ENCODE data around the gene PIGO. TPM values are rescaled to one million over a fixed set of nuclear protein-coding genes. Genes with fewer than 3 reads are reported as not detected.
A peak's percentile ranks its signal among the peaks of the same experiment; 100 is the strongest.

Gene PIGO
- total RNA-seq, 1 donor from 2014 or later, result 8.5 TPM

DNA sequence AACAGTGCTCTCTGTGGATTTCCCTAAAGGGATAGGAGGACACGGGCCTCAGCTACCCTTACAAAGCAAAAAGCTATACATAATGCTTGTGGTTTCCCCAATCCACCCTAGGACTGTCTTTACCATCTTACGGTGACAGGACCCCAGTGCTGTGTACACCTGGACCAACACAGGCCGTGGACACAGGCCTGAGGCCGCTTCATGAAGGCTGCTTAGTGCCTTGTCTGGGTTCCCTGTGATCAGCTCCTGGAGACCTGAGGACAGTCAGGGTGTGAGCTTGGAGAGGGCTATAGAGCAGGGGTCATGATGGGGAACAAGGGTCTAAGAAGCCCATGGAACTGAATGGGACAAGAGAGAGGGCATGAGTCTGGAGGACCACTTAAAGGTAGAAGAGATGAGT is 19.5 kb downstream of the PIGO start:
- DNase-seq (ENCODE audit: missing footprints), result no peak
- no peak for ATAC-seq
- intact Hi-C loops (cut with DNase I), result no loop called here

DNA sequence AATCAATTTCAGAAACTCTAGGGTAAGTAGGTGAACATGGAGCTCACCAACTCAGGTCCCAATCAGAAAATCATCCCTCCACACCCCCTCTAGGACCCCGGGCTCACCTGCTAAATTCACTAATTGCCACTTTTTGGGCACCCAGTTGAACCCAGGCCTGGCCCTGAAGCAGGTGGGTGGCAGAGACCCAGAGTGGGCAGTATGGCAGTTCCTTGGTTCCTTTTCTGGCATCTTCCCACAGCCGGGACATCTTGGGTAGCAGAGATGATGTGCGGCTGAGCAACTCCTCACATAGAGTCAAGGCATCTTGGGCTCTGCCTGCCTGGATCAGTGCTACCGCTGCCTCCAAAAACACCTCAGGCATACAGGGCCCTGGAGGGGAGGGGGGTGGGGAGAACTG is 21.0 kb downstream of the PIGO start:
- ATAC-seq (no peak), DNase-seq (ENCODE audit: missing footprints) (no peak)
- intact Hi-C loops (cut with DNase I), result no loop called here

DNA sequence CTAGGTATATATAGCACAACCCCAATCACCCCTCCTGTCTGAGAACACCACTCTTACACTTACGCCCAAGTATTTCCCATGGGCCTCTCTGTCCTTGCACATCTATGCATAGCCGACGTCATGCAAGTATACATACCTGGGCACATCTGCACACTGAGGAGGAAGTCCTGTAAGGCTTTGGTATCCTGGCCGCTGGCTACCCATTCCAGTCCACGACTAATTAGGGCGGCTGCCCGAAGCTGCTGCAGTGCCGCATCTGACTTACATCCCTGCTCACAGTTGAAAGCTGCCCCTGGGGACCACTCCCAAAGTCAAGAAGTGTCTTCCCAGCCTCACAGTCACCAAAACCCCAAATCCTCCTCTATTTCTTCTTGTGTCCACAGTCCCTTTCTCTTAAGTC is 21.6 kb downstream of the PIGO start:
- no peak for ATAC-seq
- DNase-seq (ENCODE audit: missing footprints), result no peak
- intact Hi-C loops (cut with DNase I), result no loop called here

GRCh38 chr9:35074141-35074540 is 22.2 kb downstream of the PIGO start:
- DNase-seq (ENCODE audit: missing footprints) (no peak), ATAC-seq (no peak)
- intact Hi-C loops (cut with DNase I), result no loop called here

DNA sequence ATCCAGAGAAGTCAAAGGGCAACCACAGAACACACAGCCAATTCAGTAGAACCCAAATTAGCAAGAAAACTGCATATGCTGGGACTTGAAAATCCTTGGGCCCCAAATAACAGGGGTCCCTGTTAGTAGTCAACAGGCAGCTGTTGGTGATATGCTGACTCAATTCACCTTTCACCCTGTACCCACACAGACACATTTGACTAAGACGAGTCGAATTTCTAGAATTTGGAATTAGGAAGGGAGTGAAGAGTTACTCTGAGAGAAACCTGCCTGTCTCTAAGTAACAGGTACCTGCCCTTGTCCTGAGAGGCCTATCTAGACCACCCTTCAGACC is 23.1 kb downstream of the PIGO start:
- intact Hi-C loops (cut with DNase I), result loop anchor here (2.0 kb wide), 2 partner anchors 24 to 84 kb away; partner anchors contain the start of genes DNAJB5 and PIGO

GRCh38 chr9:35072461-35073278 is 23.7 kb downstream of the PIGO start, which contains the start of gene VCP:
VCP (minus strand) TSS chr9:35072625; CDS start chr9:35072353, 272 bp downstream.
- ATAC-seq (peak; percentile 96), DNase-seq (ENCODE audit: missing footprints) (peak; percentile 98)
- intact Hi-C loops (cut with DNase I), result loop anchor here (2.0 kb wide), 2 partner anchors 24 to 84 kb away; partner anchors contain the start of genes DNAJB5 and PIGO

More for the DNA sequence above, 23.1 kb downstream of the PIGO start:
- ATAC-seq (no peak), DNase-seq (ENCODE audit: missing footprints) (no peak)

GRCh38 chr9:35071814-35072460 is 24.5 kb downstream of the PIGO start:
- ATAC-seq (peak; percentile 83), DNase-seq (ENCODE audit: missing footprints) (peak; percentile 96)
- intact Hi-C loops (cut with DNase I), result loop anchor here (2.0 kb wide), 3 partner anchors 25 to 83 kb away; partner anchors contain the start of genes DNAJB5 and PIGO

- ATAC-seq (no peak), DNase-seq (ENCODE audit: missing footprints) (no peak)
- intact Hi-C loops (cut with DNase I), result loop anchor here (2.0 kb wide), 1 partner anchor 76 kb away; no protein-coding TSS in a partner anchor
Observed at GRCh38 chr9:35070823-35071813, 25.3 kb downstream of the PIGO start.

- ATAC-seq, result no peak
Observed at GRCh38 chr9:35069020-35069419, 27.4 kb downstream of the PIGO start.

GRCh38 chr9:35067056-35067455 is 29.3 kb downstream of the PIGO start:
- ATAC-seq, result no peak
- intact Hi-C loops (cut with DNase I), result no loop called here
- no peak for DNase-seq (ENCODE audit: missing footprints)

More at GRCh38 chr9:35069020-35069419, 27.4 kb downstream of the PIGO start:
- no peak for DNase-seq (ENCODE audit: missing footprints)
- intact Hi-C loops (cut with DNase I), result no loop called here

DNA sequence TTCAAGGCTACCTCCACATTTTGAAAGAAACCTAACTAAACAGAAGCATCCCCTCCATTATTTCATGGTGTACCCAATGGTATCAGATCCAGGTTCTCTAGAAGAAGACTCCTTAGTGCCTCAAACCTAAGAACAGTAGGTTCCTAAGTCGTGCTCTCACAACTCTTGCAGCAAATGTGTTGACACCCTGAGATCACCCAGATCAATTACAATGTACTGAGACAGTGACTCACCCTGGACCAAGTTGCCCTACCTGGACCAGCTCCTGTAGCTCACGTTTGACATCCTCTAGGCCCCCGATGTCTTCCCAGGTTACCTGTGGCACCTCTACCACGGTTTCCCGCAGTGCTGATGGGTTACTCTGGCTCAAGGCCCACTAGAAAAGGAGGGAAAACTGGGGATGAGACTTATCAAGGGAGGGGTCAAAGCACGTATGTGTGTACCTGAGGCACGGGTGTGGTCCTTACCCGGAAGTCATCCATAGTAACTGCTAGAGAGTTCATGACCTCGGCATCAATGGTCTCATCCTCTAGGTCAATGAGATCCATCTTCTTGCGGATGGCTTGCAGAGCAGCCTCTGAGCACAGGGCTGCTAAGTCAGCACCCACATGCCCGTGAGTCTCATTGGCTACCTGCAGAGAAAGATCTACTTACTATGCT is 35.7 kb downstream of the PIGO start:
- intact Hi-C loops (cut with DNase I), result no loop called here
- no peak for DNase-seq (ENCODE audit: missing footprints)
- no peak for ATAC-seq

DNA sequence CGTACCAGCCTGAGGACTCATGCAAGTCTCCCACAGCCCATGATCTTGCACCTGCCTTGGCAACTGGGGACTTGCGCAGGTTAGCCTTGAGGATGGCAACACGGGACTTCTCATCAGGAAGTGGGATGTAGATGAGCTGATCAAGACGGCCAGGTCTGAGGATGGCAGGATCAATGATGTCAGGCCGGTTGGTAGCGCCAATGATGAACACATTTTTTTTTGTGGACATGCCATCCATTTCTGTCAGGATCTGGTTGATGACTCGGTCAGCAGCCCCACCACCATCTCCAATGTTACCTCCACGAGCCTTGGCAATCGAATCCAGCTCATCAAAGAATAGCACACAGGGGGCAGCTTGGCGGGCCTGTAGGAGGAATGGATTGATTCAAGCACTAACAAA is 37.0 kb downstream of the PIGO start:
- DNase-seq (ENCODE audit: missing footprints) (no peak), ATAC-seq (no peak)
- intact Hi-C loops (cut with DNase I), result no loop called here

DNA sequence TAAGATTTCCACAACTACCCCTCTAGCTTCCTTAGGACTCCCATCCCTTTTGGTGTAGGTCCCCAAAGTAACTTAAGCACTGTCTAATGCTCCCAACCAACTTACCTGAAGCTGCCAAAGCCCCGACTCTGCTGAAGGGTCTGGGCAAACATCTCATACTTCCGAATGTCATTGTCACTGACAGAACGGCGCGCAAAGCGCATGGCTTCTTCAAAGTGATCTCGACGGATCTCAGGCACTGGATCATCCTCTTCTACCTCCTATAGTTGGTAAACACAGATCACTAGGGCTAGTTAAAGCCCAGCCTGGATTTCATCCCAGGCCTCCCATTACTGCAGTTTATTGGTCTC is 39.1 kb downstream of the PIGO start:
- intact Hi-C loops (cut with DNase I), result no loop called here
- ATAC-seq (no peak), DNase-seq (ENCODE audit: missing footprints) (no peak)

DNA sequence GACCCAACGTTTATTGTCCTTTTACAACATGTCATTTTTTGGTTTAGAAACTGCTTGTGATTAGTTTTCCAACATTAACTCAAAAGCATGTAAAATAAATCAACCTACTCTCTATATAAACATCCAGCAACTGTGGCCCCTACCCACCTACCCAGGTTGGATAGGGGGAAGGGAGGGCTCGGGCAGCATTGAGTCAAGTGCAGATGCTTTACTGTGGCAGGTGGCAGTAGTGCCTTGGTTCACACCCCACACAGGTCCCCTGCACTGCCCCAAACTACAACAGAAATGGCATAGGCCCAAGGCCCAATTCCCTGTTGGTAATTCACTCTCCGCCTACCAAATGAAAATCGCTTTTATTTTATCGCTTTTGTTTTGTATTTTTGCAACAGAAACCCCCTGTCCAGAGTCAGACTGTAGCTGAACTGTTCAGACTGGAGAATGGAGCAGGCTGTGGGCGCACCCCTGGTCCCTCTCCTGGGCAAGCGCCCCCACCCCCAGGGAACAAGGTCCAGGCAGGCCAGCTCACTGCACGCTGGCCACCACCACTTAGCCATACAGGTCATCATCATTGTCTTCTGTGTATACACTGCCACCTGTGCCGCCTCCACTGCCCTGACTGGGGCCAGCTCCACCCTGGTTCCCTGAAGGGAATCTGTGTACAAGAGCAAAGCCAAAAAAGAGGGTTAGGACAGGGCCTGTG is 39.7 kb downstream of the PIGO start:
- ATAC-seq (peak; percentile 27), DNase-seq (ENCODE audit: missing footprints) (no peak)
- intact Hi-C loops (cut with DNase I), result no loop called here

DNA sequence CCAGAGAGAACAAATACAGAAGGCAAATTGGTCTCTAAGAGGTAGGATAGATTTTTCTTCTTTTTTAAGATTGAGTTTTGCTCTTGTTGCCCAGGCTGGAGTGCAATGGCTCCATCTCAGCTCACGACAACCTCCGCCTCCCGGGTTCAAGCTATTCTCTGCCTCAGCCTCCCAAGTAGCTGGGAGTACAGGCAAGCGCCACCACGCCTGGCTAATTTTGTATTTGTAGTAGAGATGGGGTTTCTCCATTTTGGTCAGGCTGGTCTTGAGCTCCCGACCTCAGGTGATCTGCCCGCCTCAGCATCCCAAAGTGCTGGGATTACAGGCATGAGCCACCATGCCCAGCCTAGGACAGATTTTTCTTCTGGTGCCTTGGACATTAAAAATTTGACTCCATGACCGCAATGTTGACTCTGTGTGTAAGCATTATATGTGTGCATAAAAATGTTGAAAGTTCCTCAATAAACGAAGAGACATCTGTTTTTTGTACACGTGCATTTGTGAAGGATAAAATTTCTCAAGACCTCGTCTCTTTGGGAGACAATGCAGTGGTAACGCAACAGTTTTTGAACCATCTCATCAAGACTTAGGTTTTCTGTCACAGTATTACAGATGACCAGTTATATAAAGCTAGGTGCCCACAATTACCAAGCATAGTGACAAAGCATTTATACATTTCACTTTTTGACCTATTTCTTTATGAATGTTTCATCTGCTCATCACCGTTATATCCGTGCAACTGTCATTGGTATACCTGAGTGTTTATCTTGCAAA is 41.3 kb downstream of the PIGO start:
- ATAC-seq (no peak), DNase-seq (ENCODE audit: missing footprints) (no peak)
- intact Hi-C loops (cut with DNase I), result no loop called here

DNA sequence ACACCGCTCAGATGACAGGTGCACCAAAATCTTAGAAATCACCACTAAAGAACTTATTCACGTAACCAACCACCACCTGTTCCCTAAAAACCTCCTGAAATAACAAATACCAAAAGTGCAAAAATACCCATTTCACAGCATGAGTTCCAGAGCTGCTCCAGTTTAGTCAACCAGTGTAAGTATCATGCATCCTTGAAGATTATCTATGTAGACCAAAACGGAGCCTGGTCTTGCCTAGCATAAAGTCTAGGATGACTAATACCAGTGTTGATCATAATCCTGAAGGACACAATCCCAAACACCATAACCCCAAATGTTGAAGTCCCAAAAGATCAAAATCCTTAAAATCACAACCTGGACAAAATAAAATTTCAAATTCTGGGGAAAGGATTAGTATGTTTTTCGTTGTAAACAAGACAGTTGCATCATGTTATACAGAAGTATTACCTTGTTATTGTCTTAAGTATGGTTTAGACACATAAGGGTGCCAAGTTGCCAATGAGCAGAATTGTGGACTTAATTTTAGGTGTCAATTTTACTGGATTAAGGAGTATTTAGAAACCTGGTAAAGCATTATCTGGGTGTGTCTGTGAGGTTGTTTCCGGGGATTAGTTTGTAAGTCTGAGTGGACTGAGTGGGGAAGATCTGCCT is 42.1 kb downstream of the PIGO start:
- intact Hi-C loops (cut with DNase I), result no loop called here
- ATAC-seq (no peak), DNase-seq (ENCODE audit: missing footprints) (no peak)

Data from Right ventricle myocardium inferior (tissue), 1 donor.